Esophagus muscularis mucosa (tissue), 4 donors: ENCODE results near the gene ZNF71.

ENCODE experiments used
- EP300 ChIP-seq: sonication (generic); formaldehyde crosslinking; IDR thresholded peaks from one replicate; pipeline ENCODE4 v1.6.1; 2017; ENCODE audit warnings: antibody characterized with exemption
- POLR2A ChIP-seq: fragments of 450-650 bp; IDR thresholded peaks from one replicate; pipeline ENCODE4 v1.6.1; 2017; ENCODE audit warnings: antibody characterized with exemption, moderate library complexity, mild to moderate bottlenecking, low read depth
- TF ChIP-seq, protein P1 (sequence below), 3 experiments: fragments of 200-600 bp in 2 of 3; fragments of 450-650 bp in 1 of 3; sonication (generic) in 2 of 3; IDR thresholded peaks; one replicate each; pipeline ENCODE4 v1.5.1; 2017 to 2019; ENCODE audit warnings: antibody characterized with exemption in 3 of 3, mild to moderate bottlenecking in 2 of 3, moderate library complexity in 1 of 3

DNA sequence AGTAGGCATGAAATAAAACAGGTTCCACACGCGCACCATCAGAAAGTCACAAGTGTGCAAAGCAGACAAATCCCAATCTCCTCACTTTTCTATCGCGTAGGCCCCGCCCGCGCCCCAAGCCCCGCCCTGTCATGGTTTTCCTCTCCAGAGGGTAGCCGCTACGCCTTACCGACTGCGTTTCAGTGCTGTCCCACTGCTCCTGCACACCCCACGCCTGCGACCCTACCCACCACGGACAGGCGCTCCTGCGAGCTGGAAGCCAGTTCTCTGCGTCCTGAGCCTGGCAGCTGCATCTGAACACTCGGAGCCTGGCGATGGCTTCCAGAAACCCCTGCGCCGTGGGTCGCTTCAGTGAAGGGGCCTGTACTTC is 28.2 kb upstream of the ZNF71 start:
- TF ChIP-seq, protein P1, sequence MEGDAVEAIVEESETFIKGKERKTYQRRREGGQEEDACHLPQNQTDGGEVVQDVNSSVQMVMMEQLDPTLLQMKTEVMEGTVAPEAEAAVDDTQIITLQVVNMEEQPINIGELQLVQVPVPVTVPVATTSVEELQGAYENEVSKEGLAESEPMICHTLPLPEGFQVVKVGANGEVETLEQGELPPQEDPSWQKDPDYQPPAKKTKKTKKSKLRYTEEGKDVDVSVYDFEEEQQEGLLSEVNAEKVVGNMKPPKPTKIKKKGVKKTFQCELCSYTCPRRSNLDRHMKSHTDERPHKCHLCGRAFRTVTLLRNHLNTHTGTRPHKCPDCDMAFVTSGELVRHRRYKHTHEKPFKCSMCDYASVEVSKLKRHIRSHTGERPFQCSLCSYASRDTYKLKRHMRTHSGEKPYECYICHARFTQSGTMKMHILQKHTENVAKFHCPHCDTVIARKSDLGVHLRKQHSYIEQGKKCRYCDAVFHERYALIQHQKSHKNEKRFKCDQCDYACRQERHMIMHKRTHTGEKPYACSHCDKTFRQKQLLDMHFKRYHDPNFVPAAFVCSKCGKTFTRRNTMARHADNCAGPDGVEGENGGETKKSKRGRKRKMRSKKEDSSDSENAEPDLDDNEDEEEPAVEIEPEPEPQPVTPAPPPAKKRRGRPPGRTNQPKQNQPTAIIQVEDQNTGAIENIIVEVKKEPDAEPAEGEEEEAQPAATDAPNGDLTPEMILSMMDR (IDR thresholded peaks at IDR 0.05) = no peak
- TF ChIP-seq POLR2A (no peak), EP300 (no peak)
